Measurements from ENCODE around the gene VWA3A. TPM values are rescaled to one million over a fixed set of nuclear protein-coding genes. Genes with fewer than 3 reads are reported as not detected.
"Not testable (repeated sequence)": the region's sequence is repeated elsewhere in the genome, so short reads cannot be mapped to it uniquely, and the experiment has no call there.

Gene VWA3A
- total RNA-seq, 1 donor from 2014 or later: 0.56 TPM

DNA sequence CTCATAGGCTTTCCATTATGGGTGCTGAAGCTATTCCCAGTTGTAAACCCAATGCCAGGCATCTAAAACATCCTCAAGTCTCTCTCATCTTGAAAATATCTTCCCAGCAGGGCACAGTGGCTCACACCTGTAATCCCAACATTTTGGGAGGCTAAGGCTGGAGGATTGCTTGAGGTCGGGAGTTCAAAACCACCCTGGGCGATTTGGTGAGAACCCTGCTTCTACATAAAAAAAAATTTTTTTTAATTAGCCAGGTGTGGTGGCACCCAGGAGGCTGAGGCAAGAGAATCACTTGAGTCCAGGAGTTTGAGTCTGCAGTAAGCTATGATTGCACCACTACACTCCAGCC is 100.7 kb downstream of the VWA3A start:
- H3K4me3 Mint-ChIP-seq (ENCODE audit: unreplicated experiment): peak overlapping the region; percentile 16
- peaks cover 51% of the 10 kb centered on the region for H3K4me1 Mint-ChIP-seq (ENCODE audit: unreplicated experiment)
- H3K36me3 Mint-ChIP-seq (ENCODE audit: low read depth, unreplicated experiment): peaks cover 15% of the 10 kb centered on the region
- no peaks in the 10 kb centered on the region for H3K9me3 Mint-ChIP-seq (ENCODE audit: unreplicated experiment)
- peak overlapping the region; percentile 97 for H3K27ac Mint-ChIP-seq (ENCODE audit: unreplicated experiment)
- TF ChIP-seq, protein P1, sequence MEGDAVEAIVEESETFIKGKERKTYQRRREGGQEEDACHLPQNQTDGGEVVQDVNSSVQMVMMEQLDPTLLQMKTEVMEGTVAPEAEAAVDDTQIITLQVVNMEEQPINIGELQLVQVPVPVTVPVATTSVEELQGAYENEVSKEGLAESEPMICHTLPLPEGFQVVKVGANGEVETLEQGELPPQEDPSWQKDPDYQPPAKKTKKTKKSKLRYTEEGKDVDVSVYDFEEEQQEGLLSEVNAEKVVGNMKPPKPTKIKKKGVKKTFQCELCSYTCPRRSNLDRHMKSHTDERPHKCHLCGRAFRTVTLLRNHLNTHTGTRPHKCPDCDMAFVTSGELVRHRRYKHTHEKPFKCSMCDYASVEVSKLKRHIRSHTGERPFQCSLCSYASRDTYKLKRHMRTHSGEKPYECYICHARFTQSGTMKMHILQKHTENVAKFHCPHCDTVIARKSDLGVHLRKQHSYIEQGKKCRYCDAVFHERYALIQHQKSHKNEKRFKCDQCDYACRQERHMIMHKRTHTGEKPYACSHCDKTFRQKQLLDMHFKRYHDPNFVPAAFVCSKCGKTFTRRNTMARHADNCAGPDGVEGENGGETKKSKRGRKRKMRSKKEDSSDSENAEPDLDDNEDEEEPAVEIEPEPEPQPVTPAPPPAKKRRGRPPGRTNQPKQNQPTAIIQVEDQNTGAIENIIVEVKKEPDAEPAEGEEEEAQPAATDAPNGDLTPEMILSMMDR (IDR thresholded peaks at IDR 0.05; ENCODE audit: unreplicated experiment): no peak
- H3K27me3 Mint-ChIP-seq (ENCODE audit: unreplicated experiment): peaks cover 24% of the 10 kb centered on the region
- no peak for DNase-seq (ENCODE audit: low spot score)

DNA sequence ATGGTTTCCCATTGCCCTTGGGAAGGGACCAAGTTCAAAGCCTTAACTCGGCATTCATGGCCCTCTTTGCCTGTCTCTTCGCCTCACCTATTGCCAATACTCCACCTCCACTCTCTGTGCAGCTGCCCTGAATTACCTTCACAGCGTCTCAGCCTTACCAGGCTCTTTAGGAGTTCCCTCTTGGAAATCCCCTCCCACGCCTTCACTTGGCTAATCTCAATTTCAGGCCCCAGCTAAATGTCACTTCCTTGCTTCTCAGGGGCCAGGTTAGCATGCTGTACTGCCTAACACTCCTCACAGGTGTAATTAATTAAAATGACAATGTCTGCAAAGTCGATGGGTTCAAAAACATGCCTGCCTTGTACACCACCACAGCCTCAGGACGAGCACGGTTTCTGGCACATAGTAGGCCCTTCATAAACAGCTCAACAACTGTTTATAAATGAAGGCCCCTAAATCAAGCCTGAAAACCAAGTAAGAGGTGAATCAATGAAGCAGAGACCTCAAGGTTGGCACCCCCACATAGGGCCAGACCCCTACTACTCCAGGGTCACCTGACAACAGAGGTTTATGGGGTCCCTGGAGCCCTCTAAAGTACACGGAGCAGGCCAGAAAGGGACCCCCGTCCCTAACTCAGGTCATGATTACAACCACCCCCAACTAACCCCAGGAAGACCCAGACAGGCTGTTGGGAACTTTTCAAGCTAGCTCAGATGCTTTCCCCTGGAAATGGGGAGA is 102.5 kb downstream of the VWA3A start:
- Mint-ChIP-seq H3K27ac (ENCODE audit: unreplicated experiment) (peak overlapping the region; percentile 94), H3K9me3 (ENCODE audit: unreplicated experiment) (no peaks in the 10 kb centered on the region), H3K36me3 (ENCODE audit: low read depth, unreplicated experiment) (peaks cover 15% of the 10 kb centered on the region), H3K4me3 (ENCODE audit: unreplicated experiment) (peak overlapping the region; percentile 65), H3K4me1 (ENCODE audit: unreplicated experiment) (peaks cover 35% of the 10 kb centered on the region), H3K27me3 (ENCODE audit: unreplicated experiment) (peaks cover 14% of the 10 kb centered on the region)
- TF ChIP-seq, protein P1 (IDR thresholded peaks at IDR 0.05; ENCODE audit: unreplicated experiment): no peak
- DNase-seq (ENCODE audit: low spot score): no peak

DNA sequence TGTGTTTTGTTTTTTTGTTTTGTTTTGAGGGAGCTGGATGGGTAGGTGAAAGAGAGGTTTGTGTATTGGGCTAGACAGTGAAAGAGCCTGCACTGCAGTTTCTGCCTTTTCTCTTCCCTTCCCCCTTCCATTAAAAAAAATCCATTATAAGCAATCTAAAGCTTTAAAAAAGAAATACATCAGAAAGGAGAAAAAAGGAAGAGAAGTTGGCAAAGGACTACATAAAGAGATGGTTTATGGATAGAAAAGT is 103.0 kb downstream of the VWA3A start:
- TF ChIP-seq, protein P1 (IDR thresholded peaks at IDR 0.05; ENCODE audit: unreplicated experiment): no peak
- peaks cover 35% of the 10 kb centered on the region for H3K4me1 Mint-ChIP-seq (ENCODE audit: unreplicated experiment)
- H3K36me3 Mint-ChIP-seq (ENCODE audit: low read depth, unreplicated experiment): peaks cover 15% of the 10 kb centered on the region
- peak overlapping the region; percentile 87 for H3K4me3 Mint-ChIP-seq (ENCODE audit: unreplicated experiment)
- H3K27me3 Mint-ChIP-seq (ENCODE audit: unreplicated experiment): peaks cover 13% of the 10 kb centered on the region
- DNase-seq (ENCODE audit: low spot score): no peak
- peak overlapping the region; percentile 94 for H3K27ac Mint-ChIP-seq (ENCODE audit: unreplicated experiment)
- no peaks in the 10 kb centered on the region for H3K9me3 Mint-ChIP-seq (ENCODE audit: unreplicated experiment)

DNA sequence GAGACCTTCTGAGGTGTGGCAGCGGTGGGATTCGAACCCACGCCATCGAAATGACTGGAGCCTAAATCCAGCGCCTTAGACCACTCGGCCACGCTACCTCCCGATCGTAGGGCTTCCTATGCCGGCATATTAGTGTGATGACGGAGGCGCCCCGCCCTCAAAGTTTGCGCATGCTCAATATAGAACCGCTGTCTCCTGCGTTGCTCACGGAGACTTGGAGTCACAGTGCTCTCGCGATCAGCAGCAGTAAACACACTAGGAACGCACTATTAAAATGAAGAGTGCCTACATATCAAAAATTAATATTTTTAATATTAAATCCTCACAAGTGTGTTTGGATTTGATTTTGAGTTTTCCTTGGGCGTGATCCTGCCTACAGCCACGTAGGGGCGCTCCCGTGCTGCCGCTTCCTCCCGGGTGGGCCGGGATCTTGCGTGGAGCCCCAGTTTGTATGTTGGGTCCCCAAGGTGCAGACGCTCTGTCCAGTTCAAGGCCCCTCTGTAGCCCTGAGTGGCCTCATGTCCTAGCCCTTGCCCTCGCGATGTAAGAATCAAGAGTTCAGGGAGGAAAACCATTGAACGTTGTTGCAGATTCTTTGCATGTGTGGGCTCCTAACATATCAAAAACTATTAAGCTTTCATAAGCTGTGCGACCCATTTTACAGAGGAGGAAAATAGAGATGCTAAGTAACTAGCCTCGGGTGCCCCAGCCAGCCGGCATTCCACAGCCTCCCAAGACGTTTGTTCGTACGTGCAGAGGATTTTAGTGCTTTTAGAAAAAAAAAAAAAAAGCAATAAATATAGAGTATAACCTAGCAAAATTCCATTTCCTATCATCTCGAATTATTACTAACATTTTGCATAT is 103.6 kb downstream of the VWA3A start:
- TF ChIP-seq, protein P1 (IDR thresholded peaks at IDR 0.05; ENCODE audit: unreplicated experiment): peak; percentile 80
- peak overlapping the region; percentile 94 for H3K27ac Mint-ChIP-seq (ENCODE audit: unreplicated experiment)
- peaks cover 33% of the 10 kb centered on the region for H3K4me1 Mint-ChIP-seq (ENCODE audit: unreplicated experiment)
- no peaks in the 10 kb centered on the region for H3K9me3 Mint-ChIP-seq (ENCODE audit: unreplicated experiment)
- peaks cover 15% of the 10 kb centered on the region for H3K36me3 Mint-ChIP-seq (ENCODE audit: low read depth, unreplicated experiment)
- peaks cover 11% of the 10 kb centered on the region for H3K27me3 Mint-ChIP-seq (ENCODE audit: unreplicated experiment)
- H3K4me3 Mint-ChIP-seq (ENCODE audit: unreplicated experiment): peak overlapping the region; percentile 87
- DNase-seq (ENCODE audit: low spot score): peak; percentile 88

DNA sequence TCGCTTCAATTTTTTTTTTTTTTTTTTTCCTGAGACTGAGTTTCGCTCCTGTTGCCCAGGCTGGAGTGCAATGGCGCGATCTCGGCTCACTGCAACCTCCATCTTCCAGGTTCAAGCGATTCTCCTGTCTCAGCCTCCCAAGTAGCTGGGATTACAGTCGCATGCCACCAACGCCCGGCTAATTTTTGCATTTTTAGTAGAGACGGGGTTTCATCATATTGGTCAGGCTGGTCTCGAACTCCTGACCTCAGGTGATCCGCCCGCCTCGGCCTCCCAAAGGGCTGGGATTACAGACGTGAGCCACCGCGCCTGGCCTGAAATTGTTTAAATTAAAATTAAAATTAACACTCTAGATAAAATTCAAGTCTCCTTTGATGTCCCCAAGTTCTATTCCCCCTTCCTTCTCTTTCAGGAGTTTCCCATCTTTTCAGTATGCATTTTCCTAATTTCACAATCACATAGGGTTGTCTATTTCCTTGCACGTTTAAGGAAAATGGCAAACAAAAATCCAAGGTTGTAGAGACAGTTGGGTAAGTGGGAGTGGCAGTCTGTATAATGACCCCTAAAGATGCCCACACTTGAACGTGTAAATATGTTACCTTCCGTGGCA is 104.3 kb downstream of the VWA3A start:
- not testable (repeated sequence) for H3K9me3 Mint-ChIP-seq (ENCODE audit: unreplicated experiment); H3K27me3 Mint-ChIP-seq (ENCODE audit: unreplicated experiment); H3K27ac Mint-ChIP-seq (ENCODE audit: unreplicated experiment); DNase-seq (ENCODE audit: low spot score)
- H3K4me1 Mint-ChIP-seq (ENCODE audit: unreplicated experiment): peaks cover 32% of the 10 kb centered on the region
- H3K4me3 Mint-ChIP-seq (ENCODE audit: unreplicated experiment): peak overlapping the region; percentile 56
- peaks cover 15% of the 10 kb centered on the region for H3K36me3 Mint-ChIP-seq (ENCODE audit: low read depth, unreplicated experiment)
